Measurements from ENCODE around the gene MTAP.

Gene MTAP

GRCh38 chr9:21837501-21837900 is 35.1 kb downstream of the MTAP start:
- TF ChIP-seq CTCF (IDR thresholded peaks at IDR 0.05; ENCODE audit: low read depth, low read length), result no peak
- no peaks in the 10 kb centered on the region for H3K36me3 ChIP-seq
- no peak for DNase-seq
- H3K4me3 ChIP-seq (ENCODE audit: low read depth, low read length), result no peak overlapping the region
- no peaks in the 10 kb centered on the region for H3K9me3 ChIP-seq (ENCODE audit: severe bottlenecking)
- H3K27ac ChIP-seq, result no peak overlapping the region
- H3K27me3 ChIP-seq (ENCODE audit: insufficient read depth, low read depth, severe bottlenecking), result peaks cover 24% of the 10 kb centered on the region

- no peaks in the 10 kb centered on the region for H3K9me3 ChIP-seq (ENCODE audit: severe bottlenecking)
- no peak for TF ChIP-seq CTCF (IDR thresholded peaks at IDR 0.05; ENCODE audit: low read depth, low read length)
- no peaks in the 10 kb centered on the region for H3K36me3 ChIP-seq
- H3K4me3 ChIP-seq (ENCODE audit: low read depth, low read length), result no peak overlapping the region
- no peak for DNase-seq
- peaks cover 19% of the 10 kb centered on the region for H3K27me3 ChIP-seq (ENCODE audit: insufficient read depth, low read depth, severe bottlenecking)
- no peak overlapping the region for H3K27ac ChIP-seq
Observed at GRCh38 chr9:21840647-21841046, 38.2 kb downstream of the MTAP start.

GRCh38 chr9:21841133-21841532 is 38.7 kb downstream of the MTAP start:
- no peaks in the 10 kb centered on the region for H3K9me3 ChIP-seq (ENCODE audit: severe bottlenecking)
- H3K27ac ChIP-seq, result no peak overlapping the region
- H3K36me3 ChIP-seq, result no peaks in the 10 kb centered on the region
- peaks cover 19% of the 10 kb centered on the region for H3K27me3 ChIP-seq (ENCODE audit: insufficient read depth, low read depth, severe bottlenecking)
- no peak overlapping the region for H3K4me3 ChIP-seq (ENCODE audit: low read depth, low read length)
- DNase-seq, result no peak
- no peak for TF ChIP-seq CTCF (IDR thresholded peaks at IDR 0.05; ENCODE audit: low read depth, low read length)

- no peak overlapping the region for H3K27ac ChIP-seq
- H3K36me3 ChIP-seq, result no peaks in the 10 kb centered on the region
- H3K4me3 ChIP-seq (ENCODE audit: low read depth, low read length), result no peak overlapping the region
- peaks cover 8% of the 10 kb centered on the region for H3K27me3 ChIP-seq (ENCODE audit: insufficient read depth, low read depth, severe bottlenecking)
- DNase-seq, result no peak
- no peak for TF ChIP-seq CTCF (IDR thresholded peaks at IDR 0.05; ENCODE audit: low read depth, low read length)
- H3K9me3 ChIP-seq (ENCODE audit: severe bottlenecking), result no peaks in the 10 kb centered on the region
Observed at GRCh38 chr9:21848615-21849014, 46.2 kb downstream of the MTAP start.

GRCh38 chr9:21852754-21853153 is 50.3 kb downstream of the MTAP start:
- no peaks in the 10 kb centered on the region for H3K9me3 ChIP-seq (ENCODE audit: severe bottlenecking)
- no peak for DNase-seq
- H3K27ac ChIP-seq, result no peak overlapping the region
- no peak for TF ChIP-seq CTCF (IDR thresholded peaks at IDR 0.05; ENCODE audit: low read depth, low read length)
- H3K27me3 ChIP-seq (ENCODE audit: insufficient read depth, low read depth, severe bottlenecking), result peaks cover 8% of the 10 kb centered on the region
- no peak overlapping the region for H3K4me3 ChIP-seq (ENCODE audit: low read depth, low read length)
- no peaks in the 10 kb centered on the region for H3K36me3 ChIP-seq

GRCh38 chr9:21853414-21853813 is 51.0 kb downstream of the MTAP start:
- H3K36me3 ChIP-seq, result no peaks in the 10 kb centered on the region
- no peak for DNase-seq

More at GRCh38 chr9:21853414-21853813, 51.0 kb downstream of the MTAP start:
- Histone ChIP-seq H3K9me3 (ENCODE audit: severe bottlenecking) (no peaks in the 10 kb centered on the region), H3K27me3 (ENCODE audit: insufficient read depth, low read depth, severe bottlenecking) (peaks cover 8% of the 10 kb centered on the region), H3K4me3 (ENCODE audit: low read depth, low read length) (no peak overlapping the region), H3K27ac (no peak overlapping the region)
- no peak for TF ChIP-seq CTCF (IDR thresholded peaks at IDR 0.05; ENCODE audit: low read depth, low read length)
